ENCODE data around the gene CLHC1. TPM values are rescaled to one million over a fixed set of nuclear protein-coding genes. Genes with fewer than 3 reads are reported as not detected.

The CLHC1 gene
- total RNA-seq, 1 experiment from 2014 or later, result 11.1 TPM

GRCh38 chr2:55140316-55141219, 91.5 kb downstream of the CLHC1 start (continued):
- no peak for TF ChIP-seq ZBTB33 (IDR thresholded peaks at IDR 0.05; ENCODE audit: extremely low read depth, insufficient replicate concordance, low read length)
- no peak for TF ChIP-seq FOSL1 (IDR thresholded peaks at IDR 0.05; ENCODE audit: low read depth)
- no peak for TF ChIP-seq SIN3A (IDR thresholded peaks at IDR 0.05; ENCODE audit: low read depth)

- Histone ChIP-seq H3K4me1 (ENCODE audit: control insufficient read depth in 1 of 2, insufficient read depth in 2 of 2, low read length in 2 of 2) (no peaks in the 10 kb centered on the region), H4K20me1 (ENCODE audit: insufficient read depth) (no peaks in the 10 kb centered on the region), H3K9ac (ENCODE audit: low read length) (no peak overlapping the region), H3K27me3 (ENCODE audit: insufficient read depth, low read length) (no peaks in the 10 kb centered on the region), H3K4me2 (ENCODE audit: low read length) (no peak overlapping the region), H2AFZ (ENCODE audit: low read depth, low read length, poor library complexity, severe bottlenecking) (no peak overlapping the region), H3K4me3 (replicated peaks in 1 of 2; ENCODE audit: low read depth in 1 of 2, low read length in 2 of 2) (no peak overlapping the region), H3K9me2 (ENCODE audit: insufficient read depth) (no peaks in the 10 kb centered on the region), H3K79me2 (ENCODE audit: insufficient read depth, low read length) (no peaks in the 10 kb centered on the region), H3K9me3 (ENCODE audit: control insufficient read depth in 1 of 2, insufficient read depth in 1 of 2, low read depth in 1 of 2, low read length in 2 of 2) (no peaks in the 10 kb centered on the region), H3K27ac (ENCODE audit: low read depth, low read length) (no peak overlapping the region), H3K36me3 (ENCODE audit: control insufficient read depth in 1 of 2, insufficient read depth in 2 of 2, low read length in 2 of 2) (no peaks in the 10 kb centered on the region)
- ChIA-PET POLR2A (no interaction called here), RAD21 (ENCODE audit: low non-redundant PET in 1 of 2, low total read pairs in 2 of 2, uncharacterized antibody in 2 of 2, unreplicated experiment in 2 of 2) (no interaction called here), CTCF (no interaction called here)
- TF ChIP-seq ZNF274 (IDR thresholded peaks at IDR 0.05; ENCODE audit: low read depth, low read length) (no peak), SP1 (IDR thresholded peaks at IDR 0.05; ENCODE audit: low read depth) (no peak), MAX (IDR thresholded peaks at IDR 0.05) (no peak), ZBTB33 (IDR thresholded peaks at IDR 0.05; ENCODE audit: extremely low read depth, insufficient replicate concordance, low read length) (no peak), TCF7L2 (IDR thresholded peaks at IDR 0.05; ENCODE audit: borderline replicate concordance, extremely low read depth, insufficient read depth, insufficient read length) (no peak), EGR1 (IDR thresholded peaks at IDR 0.05; ENCODE audit: low read depth) (no peak)
- BruUV-seq (replicated peaks), result no TSS peak
- ATAC-seq, result no peak
- DNase-seq (ENCODE audit: low read depth, low spot score), result no peak
- intact Hi-C loops (cut with micrococcal nuclease), result no loop called here
These were observed 92.8 kb downstream of the CLHC1 start for GRCh38 chr2:55139305-55139704.

Data from HCT116 (cell line).